HepG2 (cell line): ENCODE measurements around the gene NOP58. TPM values are rescaled to one million over a fixed set of nuclear protein-coding genes. Genes with fewer than 3 reads are reported as not detected.

Source experiments
- ARID2 ChIP-seq: sonication (generic); formaldehyde crosslinking; IDR thresholded peaks from 2 replicates; pipeline ENCODE4 v1.8.1; 2022; ENCODE audit warnings: mild to moderate bottlenecking, missing genetic modification reagents, borderline replicate concordance
- CC2D1A ChIP-seq: sonication (generic); formaldehyde crosslinking; IDR thresholded peaks from 2 replicates; pipeline ENCODE4 v1.8.1; 2023; ENCODE audit warnings: mild to moderate bottlenecking, missing genetic modification reagents
- GABPB1 ChIP-seq: IDR thresholded peaks from 2 replicates; pipeline ENCODE4 v1.6.1; 2016; ENCODE audit warnings: mild to moderate bottlenecking, missing genetic modification reagents, moderate library complexity, missing compliant biosample characterization
- GPN1 ChIP-seq: sonication (generic); formaldehyde crosslinking; IDR thresholded peaks from 2 replicates; pipeline ENCODE4 v1.5.1; 2020; ENCODE audit warnings: missing genetic modification reagents, borderline replicate concordance
- HDAC6 ChIP-seq: fragments of 200-600 bp; sonication (generic); IDR thresholded peaks from 2 replicates; pipeline ENCODE4 v1.7.0; 2017; ENCODE audit warnings: mild to moderate bottlenecking, antibody characterized with exemption, low read length, low read depth
- ISL2 ChIP-seq: sonication (generic); formaldehyde crosslinking; IDR thresholded peaks from 2 replicates; pipeline ENCODE4 v1.5.0; 2020; ENCODE audit warnings: missing genetic modification reagents
- MEF2D ChIP-seq: sonication (generic); formaldehyde crosslinking; IDR thresholded peaks from 2 replicates; pipeline ENCODE4 v1.5.1; 2020; ENCODE audit warnings: mild to moderate bottlenecking, missing genetic modification reagents
- NBN ChIP-seq: fragments of 450-650 bp; conservative IDR thresholded peaks from 2 replicates; pipeline ENCODE4 v1.6.1; 2017
- POLR2A ChIP-seq, 2 experiments: IDR thresholded peaks; 2 replicates each; pipeline ENCODE4 v1.6.1; 2011; ENCODE audit warnings: low read depth in 2 of 2, low read length in 2 of 2, mild to moderate bottlenecking in 1 of 2, moderate library complexity in 1 of 2; ENCODE audit not compliant: insufficient read depth in 1 of 2
- RARA ChIP-seq: IDR thresholded peaks from 2 replicates; pipeline ENCODE4 v1.6.1; 2016; ENCODE audit warnings: missing genetic modification reagents, missing compliant biosample characterization
- SAP130 ChIP-seq: IDR thresholded peaks from 2 replicates; pipeline ENCODE4 v1.6.1; 2016; ENCODE audit warnings: low read depth
- SATB2 ChIP-seq: sonication (generic); formaldehyde crosslinking; IDR thresholded peaks from 2 replicates; pipeline ENCODE4 v1.5.0; 2020; ENCODE audit warnings: missing genetic modification reagents
- TAF1 ChIP-seq: sonication (generic); formaldehyde crosslinking; IDR thresholded peaks from 2 replicates; pipeline ENCODE4 v1.4.0; 2020; ENCODE audit warnings: missing genetic modification reagents
- ZBTB14 ChIP-seq: sonication (generic); formaldehyde crosslinking; IDR thresholded peaks from 2 replicates; pipeline ENCODE4 v1.4.0; 2020; ENCODE audit warnings: missing genetic modification reagents
- ZNF337 ChIP-seq: sonication (generic); formaldehyde crosslinking; IDR thresholded peaks from 2 replicates; pipeline ENCODE4 v1.5.1; 2020; ENCODE audit warnings: missing genetic modification reagents, low read depth, mild to moderate bottlenecking, borderline replicate concordance
- ZNF549 ChIP-seq: sonication (generic); formaldehyde crosslinking; IDR thresholded peaks from 2 replicates; pipeline ENCODE4 v1.5.0; 2020; ENCODE audit warnings: missing genetic modification reagents
- ZNF598 ChIP-seq: sonication (generic); formaldehyde crosslinking; IDR thresholded peaks from 2 replicates; pipeline ENCODE4 v1.5.1; 2020; ENCODE audit warnings: mild to moderate bottlenecking, missing genetic modification reagents, borderline replicate concordance
- ZNF75D ChIP-seq: sonication (generic); formaldehyde crosslinking; IDR thresholded peaks from 2 replicates; pipeline ENCODE4 v1.8.1; 2023; ENCODE audit warnings: missing genetic modification reagents, mild to moderate bottlenecking, borderline replicate concordance
- ZSCAN20 ChIP-seq: sonication (generic); formaldehyde crosslinking; IDR thresholded peaks from 2 replicates; pipeline ENCODE4 v1.4.0; 2020; ENCODE audit warnings: missing genetic modification reagents, mild to moderate bottlenecking, borderline replicate concordance
- polyA plus RNA-seq, 8 experiments: library from polyadenylated mRNA; depleted of rRNA in 3 of 8; stranded (reverse) in 7 of 8; unstranded in 1 of 8; fragments of >200 nt; fragmentation: Illumina TruSeq in 4 of 8; extraction: Trizol in 4 of 8; gene quantifications; 2 replicates each; pipeline versions ENCODE4 v1.2.1 to v1.2.3, GENCODE V29; 2011 to 2016; ENCODE audit warnings: low read depth in 4 of 8, missing spikeins in 1 of 8, mixed read lengths in 1 of 8; ENCODE audit not compliant: insufficient read depth in 1 of 8
- total RNA-seq, 5 experiments: library from RNA; depleted of rRNA; stranded (reverse); fragments of >200 nt; fragmentation: Illumina TruSeq; extraction: Trizol; gene quantifications; 2 replicates each; pipeline ENCODE4 v1.2.3, GENCODE V29; 2016; ENCODE audit warnings: low read depth in 1 of 5
- TF ChIP-seq, protein P1 (sequence below): sonication (generic); formaldehyde crosslinking; IDR thresholded peaks from 2 replicates; pipeline ENCODE4 v1.5.0; 2020; ENCODE audit warnings: mild to moderate bottlenecking, missing genetic modification reagents, moderate library complexity
- TF ChIP-seq, protein P2 (sequence below), 2 experiments: sonication (generic) in 1 of 2; formaldehyde crosslinking in 1 of 2; IDR thresholded peaks; 2 replicates each; pipeline versions ENCODE4 v1.4.0 to v1.6.1; 2018 to 2020; ENCODE audit warnings: missing genetic modification reagents in 2 of 2, borderline replicate concordance in 1 of 2, low read depth in 1 of 2, mild to moderate bottlenecking in 1 of 2, missing biosample characterization in 1 of 2
- TF ChIP-seq, protein P3 (sequence below): sonication (generic); formaldehyde crosslinking; IDR thresholded peaks from 2 replicates; pipeline ENCODE4 v1.8.0; 2022; ENCODE audit warnings: missing genetic modification reagents, mild to moderate bottlenecking, moderate library complexity, borderline replicate concordance

NOP58 gene
- total and polyA plus RNA-seq, 2 of the 13 experiments (the other 11 are each of a cell fraction or from before 2014, with no cell fraction given): 74.9 to 203 TPM

- TF ChIP-seq, protein P1, sequence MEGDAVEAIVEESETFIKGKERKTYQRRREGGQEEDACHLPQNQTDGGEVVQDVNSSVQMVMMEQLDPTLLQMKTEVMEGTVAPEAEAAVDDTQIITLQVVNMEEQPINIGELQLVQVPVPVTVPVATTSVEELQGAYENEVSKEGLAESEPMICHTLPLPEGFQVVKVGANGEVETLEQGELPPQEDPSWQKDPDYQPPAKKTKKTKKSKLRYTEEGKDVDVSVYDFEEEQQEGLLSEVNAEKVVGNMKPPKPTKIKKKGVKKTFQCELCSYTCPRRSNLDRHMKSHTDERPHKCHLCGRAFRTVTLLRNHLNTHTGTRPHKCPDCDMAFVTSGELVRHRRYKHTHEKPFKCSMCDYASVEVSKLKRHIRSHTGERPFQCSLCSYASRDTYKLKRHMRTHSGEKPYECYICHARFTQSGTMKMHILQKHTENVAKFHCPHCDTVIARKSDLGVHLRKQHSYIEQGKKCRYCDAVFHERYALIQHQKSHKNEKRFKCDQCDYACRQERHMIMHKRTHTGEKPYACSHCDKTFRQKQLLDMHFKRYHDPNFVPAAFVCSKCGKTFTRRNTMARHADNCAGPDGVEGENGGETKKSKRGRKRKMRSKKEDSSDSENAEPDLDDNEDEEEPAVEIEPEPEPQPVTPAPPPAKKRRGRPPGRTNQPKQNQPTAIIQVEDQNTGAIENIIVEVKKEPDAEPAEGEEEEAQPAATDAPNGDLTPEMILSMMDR (CRISPR knock-in tag): peak; percentile 65
- TF ChIP-seq ARID2 (CRISPR knock-in tag) (no peak), ISL2 (no peak), ZNF598 (CRISPR knock-in tag) (no peak), NBN (no peak), ZNF75D (no peak), ZBTB14 (CRISPR knock-in tag) (no peak), ZNF337 (no peak), CC2D1A (CRISPR knock-in tag) (no peak), GABPB1 (CRISPR knock-in tag) (no peak), GPN1 (CRISPR knock-in tag) (no peak), ZNF549 (CRISPR knock-in tag) (no peak), MEF2D (no peak), TAF1 (no peak), HDAC6 (no peak), SAP130 (CRISPR knock-in tag) (peak; percentile 35; the same call in 1 of the 2 replicates), SATB2 (CRISPR knock-in tag) (no peak), POLR2A (IDR thresholded peaks at IDR 0.05; ENCODE audit: insufficient read depth in 1 of 2, low read depth in 2 of 2, low read length in 2 of 2) (0 out of 4 replicates have a peak, but pooled peaks of 1 of the 2 experiments have one; percentile 12), ZSCAN20 (no peak), RARA (CRISPR knock-in tag) (no peak)
- TF ChIP-seq, protein P2, sequence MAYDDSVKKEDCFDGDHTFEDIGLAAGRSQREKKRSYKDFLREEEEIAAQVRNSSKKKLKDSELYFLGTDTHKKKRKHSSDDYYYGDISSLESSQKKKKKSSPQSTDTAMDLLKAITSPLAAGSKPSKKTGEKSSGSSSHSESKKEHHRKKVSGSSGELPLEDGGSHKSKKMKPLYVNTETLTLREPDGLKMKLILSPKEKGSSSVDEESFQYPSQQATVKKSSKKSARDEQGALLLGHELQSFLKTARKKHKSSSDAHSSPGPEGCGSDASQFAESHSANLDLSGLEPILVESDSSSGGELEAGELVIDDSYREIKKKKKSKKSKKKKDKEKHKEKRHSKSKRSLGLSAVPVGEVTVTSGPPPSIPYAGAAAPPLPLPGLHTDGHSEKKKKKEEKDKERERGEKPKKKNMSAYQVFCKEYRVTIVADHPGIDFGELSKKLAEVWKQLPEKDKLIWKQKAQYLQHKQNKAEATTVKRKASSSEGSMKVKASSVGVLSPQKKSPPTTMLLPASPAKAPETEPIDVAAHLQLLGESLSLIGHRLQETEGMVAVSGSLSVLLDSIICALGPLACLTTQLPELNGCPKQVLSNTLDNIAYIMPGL (CRISPR knock-in tag; IDR thresholded peaks at IDR 0.05; ENCODE audit: borderline replicate concordance in 1 of 2, low read depth in 1 of 2): 0 out of 4 replicates have a peak, but pooled peaks of 1 of the 2 experiments have one; percentile 41
- TF ChIP-seq, protein P3, sequence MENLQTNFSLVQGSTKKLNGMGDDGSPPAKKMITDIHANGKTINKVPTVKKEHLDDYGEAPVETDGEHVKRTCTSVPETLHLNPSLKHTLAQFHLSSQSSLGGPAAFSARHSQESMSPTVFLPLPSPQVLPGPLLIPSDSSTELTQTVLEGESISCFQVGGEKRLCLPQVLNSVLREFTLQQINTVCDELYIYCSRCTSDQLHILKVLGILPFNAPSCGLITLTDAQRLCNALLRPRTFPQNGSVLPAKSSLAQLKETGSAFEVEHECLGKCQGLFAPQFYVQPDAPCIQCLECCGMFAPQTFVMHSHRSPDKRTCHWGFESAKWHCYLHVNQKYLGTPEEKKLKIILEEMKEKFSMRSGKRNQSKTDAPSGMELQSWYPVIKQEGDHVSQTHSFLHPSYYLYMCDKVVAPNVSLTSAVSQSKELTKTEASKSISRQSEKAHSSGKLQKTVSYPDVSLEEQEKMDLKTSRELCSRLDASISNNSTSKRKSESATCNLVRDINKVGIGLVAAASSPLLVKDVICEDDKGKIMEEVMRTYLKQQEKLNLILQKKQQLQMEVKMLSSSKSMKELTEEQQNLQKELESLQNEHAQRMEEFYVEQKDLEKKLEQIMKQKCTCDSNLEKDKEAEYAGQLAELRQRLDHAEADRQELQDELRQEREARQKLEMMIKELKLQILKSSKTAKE (CRISPR knock-in tag): no peak
Observed at GRCh38 chr2:202278944-202279343, 13.4 kb downstream of the NOP58 start (continued).
